HepG2 (cell line): ENCODE measurements around the gene PPP1R18. TPM values are rescaled to one million over a fixed set of nuclear protein-coding genes. Genes with fewer than 3 reads are reported as not detected.

ENCODE experiments used
- ASH2L ChIP-seq: fragments of 300-600, 200-600 bp; sonication (generic); IDR thresholded peaks from 2 replicates; pipeline ENCODE4 v1.7.0; 2017; ENCODE audit warnings: low read depth, mild to moderate bottlenecking, moderate library complexity, mixed read lengths, low read length; ENCODE audit not compliant: insufficient read length
- BRCA1 ChIP-seq: sonication (generic); formaldehyde crosslinking; IDR thresholded peaks from 2 replicates; pipeline ENCODE4 v1.4.0; 2020; ENCODE audit warnings: missing genetic modification reagents
- CHD2 ChIP-seq: IDR thresholded peaks from 2 replicates; pipeline ENCODE4 v1.6.1; 2011; ENCODE audit warnings: low read depth, low read length, improper control_type of control experiment
- FOXM1 ChIP-seq: sonication (generic); formaldehyde crosslinking; IDR thresholded peaks from 2 replicates; pipeline ENCODE4 v1.5.0; 2020; ENCODE audit warnings: missing genetic modification reagents
- GABPA ChIP-seq, 2 experiments: IDR thresholded peaks; 2 replicates each; pipeline ENCODE4 v1.6.1; 2011 to 2016; ENCODE audit warnings: low read depth in 2 of 2, low read length in 1 of 2, missing biosample characterization in 1 of 2, missing genetic modification characterization in 1 of 2
- HOXA5 ChIP-seq: sonication (generic); formaldehyde crosslinking; IDR thresholded peaks from 2 replicates; pipeline ENCODE4 v1.4.0; 2020; ENCODE audit warnings: missing genetic modification reagents
- JUN ChIP-seq: sonication (generic); formaldehyde crosslinking; IDR thresholded peaks from 2 replicates; pipeline ENCODE4 v1.4.0; 2020; ENCODE audit warnings: mild to moderate bottlenecking, missing genetic modification reagents
- MIXL1 ChIP-seq: IDR thresholded peaks from 2 replicates; pipeline ENCODE4 v1.6.1; 2016
- NBN ChIP-seq: fragments of 450-650 bp; conservative IDR thresholded peaks from 2 replicates; pipeline ENCODE4 v1.6.1; 2017
- NCOR1 ChIP-seq: fragments of 200-600 bp; sonication (generic); IDR thresholded peaks from 2 replicates; pipeline ENCODE4 v1.7.0; 2017; ENCODE audit warnings: antibody characterized with exemption, low read length, borderline replicate concordance
- NFE2L1 ChIP-seq: sonication (generic); formaldehyde crosslinking; IDR thresholded peaks from 2 replicates; pipeline ENCODE4 v1.4.0; 2020; ENCODE audit warnings: missing genetic modification reagents, mild to moderate bottlenecking, borderline replicate concordance
- PATZ1 ChIP-seq: sonication (generic); formaldehyde crosslinking; IDR thresholded peaks from 2 replicates; pipeline ENCODE4 v1.4.0; 2020; ENCODE audit warnings: missing genetic modification reagents
- PHF8 ChIP-seq: sonication (generic); formaldehyde crosslinking; IDR thresholded peaks from 2 replicates; pipeline ENCODE4 v1.5.0; 2020; ENCODE audit warnings: missing genetic modification reagents
- RELA ChIP-seq: sonication (generic); formaldehyde crosslinking; IDR thresholded peaks from 2 replicates; pipeline ENCODE4 v1.4.0; 2020; ENCODE audit warnings: missing genetic modification reagents
- SMAD1 ChIP-seq: sonication (generic); formaldehyde crosslinking; IDR thresholded peaks from 2 replicates; pipeline ENCODE4 v1.4.0; 2020; ENCODE audit warnings: missing genetic modification reagents, low read depth, mild to moderate bottlenecking, borderline replicate concordance
- TEAD2 ChIP-seq: sonication (generic); formaldehyde crosslinking; IDR thresholded peaks from 2 replicates; pipeline ENCODE4 v1.9.0; 2021; ENCODE audit warnings: missing genetic modification reagents
- TEF ChIP-seq: sonication (generic); formaldehyde crosslinking; IDR thresholded peaks from 2 replicates; pipeline ENCODE4 v1.5.0; 2020; ENCODE audit warnings: missing genetic modification reagents
- TOE1 ChIP-seq: sonication (generic); formaldehyde crosslinking; IDR thresholded peaks from 2 replicates; pipeline ENCODE4 v1.4.0; 2020; ENCODE audit warnings: mild to moderate bottlenecking, missing genetic modification reagents
- XRCC5 ChIP-seq: fragments of 200-400 bp; formaldehyde crosslinking; optimal IDR thresholded peaks from 2 replicates; pipeline ENCODE3; 2017; ENCODE audit warnings: mild to moderate bottlenecking, low read length
- ZFP62 ChIP-seq: sonication (generic); formaldehyde crosslinking; IDR thresholded peaks from 2 replicates; pipeline ENCODE4 v1.4.0; 2020; ENCODE audit warnings: missing genetic modification reagents
- ZNF274 ChIP-seq: sonication (generic); formaldehyde crosslinking; IDR thresholded peaks from 2 replicates; pipeline ENCODE4 v1.5.1; 2020; ENCODE audit warnings: mild to moderate bottlenecking, missing genetic modification reagents
- ZNF383 ChIP-seq: sonication (generic); formaldehyde crosslinking; IDR thresholded peaks from 2 replicates; pipeline ENCODE4 v1.4.0; 2020; ENCODE audit warnings: missing genetic modification reagents, mild to moderate bottlenecking, borderline replicate concordance
- ZNF451 ChIP-seq: sonication (generic); formaldehyde crosslinking; IDR thresholded peaks from 2 replicates; pipeline ENCODE4 v1.5.0; 2020; ENCODE audit warnings: mild to moderate bottlenecking, missing genetic modification reagents
- ZNF614 ChIP-seq: IDR thresholded peaks from 2 replicates; pipeline ENCODE4 v1.6.1; 2018; ENCODE audit warnings: missing biosample characterization, missing genetic modification reagents, inconsistent platforms, borderline replicate concordance
- ZNF678 ChIP-seq: sonication (generic); formaldehyde crosslinking; IDR thresholded peaks from 2 replicates; pipeline ENCODE4 v1.4.0; 2020; ENCODE audit warnings: mild to moderate bottlenecking, missing genetic modification reagents
- ZSCAN5A ChIP-seq: sonication (generic); formaldehyde crosslinking; IDR thresholded peaks from 2 replicates; pipeline ENCODE4 v1.8.0; 2022; ENCODE audit warnings: mild to moderate bottlenecking, missing genetic modification reagents, borderline replicate concordance
- polyA plus RNA-seq, 8 experiments: library from polyadenylated mRNA; depleted of rRNA in 3 of 8; stranded (reverse) in 7 of 8; unstranded in 1 of 8; fragments of >200 nt; fragmentation: Illumina TruSeq in 4 of 8; extraction: Trizol in 4 of 8; gene quantifications; 2 replicates each; pipeline versions ENCODE4 v1.2.1 to v1.2.3, GENCODE V29; 2011 to 2016; ENCODE audit warnings: low read depth in 4 of 8, missing spikeins in 1 of 8, mixed read lengths in 1 of 8; ENCODE audit not compliant: insufficient read depth in 1 of 8
- total RNA-seq, 5 experiments: library from RNA; depleted of rRNA; stranded (reverse); fragments of >200 nt; fragmentation: Illumina TruSeq; extraction: Trizol; gene quantifications; 2 replicates each; pipeline ENCODE4 v1.2.3, GENCODE V29; 2016; ENCODE audit warnings: low read depth in 1 of 5

Gene PPP1R18
- total and polyA plus RNA-seq, 2 of the 13 experiments (the other 11 are each of a cell fraction or from before 2014, with no cell fraction given) = 4.9 to 9.2 TPM

DNA sequence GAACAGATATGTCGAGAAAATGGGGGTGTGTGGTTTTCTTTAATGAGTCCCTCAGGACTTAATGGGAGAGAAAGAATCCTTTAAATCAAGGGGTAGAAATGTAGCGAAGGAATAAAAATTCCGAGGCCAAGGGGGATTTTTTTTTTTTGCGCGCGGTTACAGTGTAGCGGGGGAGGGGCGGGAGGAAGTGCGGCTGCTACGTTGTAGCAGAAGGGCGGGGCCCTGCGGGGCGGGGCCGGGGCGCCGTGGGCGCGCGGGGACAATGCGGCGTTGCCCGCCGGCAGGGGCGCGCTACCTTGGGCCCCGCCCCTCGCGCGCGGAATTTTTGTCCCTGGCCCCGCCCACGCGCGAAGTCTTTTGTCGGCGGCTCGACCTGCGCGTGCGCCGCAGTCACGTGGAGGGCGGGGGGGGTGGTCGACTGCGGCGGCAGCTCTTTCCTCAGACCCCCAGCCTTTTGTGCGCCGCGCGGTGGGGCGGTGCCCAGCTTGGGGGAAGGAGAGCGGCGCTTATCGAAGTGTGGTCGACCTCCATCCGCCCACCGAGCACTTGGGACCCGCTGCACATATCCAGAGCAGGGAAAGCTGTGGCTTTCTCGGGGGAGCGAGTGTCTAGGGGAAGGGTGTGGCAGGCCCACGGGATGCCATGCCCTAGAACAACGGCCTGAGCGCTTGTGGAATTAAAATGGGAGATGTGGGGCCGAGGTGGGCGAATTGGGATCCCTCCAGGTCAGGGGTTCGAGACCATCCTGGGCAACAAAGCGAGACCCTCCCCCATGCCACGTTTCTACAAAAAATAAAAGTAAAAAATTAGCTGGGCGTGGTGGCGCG, 35.0 kb upstream of the PPP1R18 start (continued):
- TF ChIP-seq XRCC5 = no peak
- peak; percentile 80 for TF ChIP-seq CHD2
- no peak for TF ChIP-seq RELA (CRISPR knock-in tag)
- TF ChIP-seq SMAD1 (CRISPR knock-in tag) = no peak
- peak; percentile 31 for TF ChIP-seq ASH2L
- no peak for TF ChIP-seq TEF (CRISPR knock-in tag)
- no peak; the same call in 1 of the 2 replicates for TF ChIP-seq NCOR1
- no peak for TF ChIP-seq NFE2L1 (CRISPR knock-in tag)
- TF ChIP-seq GABPA (IDR thresholded peaks at IDR 0.05; ENCODE audit: low read depth, low read length) = peak; percentile 35; the same call in 1 of the 2 replicates
- TF ChIP-seq GABPA (CRISPR knock-in tag; IDR thresholded peaks at IDR 0.05; ENCODE audit: low read depth) = peak; percentile 64; the same call in 1 of the 2 replicates
- no peak for TF ChIP-seq JUN (CRISPR knock-in tag)
- TF ChIP-seq HOXA5 = peak; percentile 31; the same call in 1 of the 2 replicates
- TF ChIP-seq ZNF678 (CRISPR knock-in tag) = no peak; the same call in 1 of the 2 replicates
- TF ChIP-seq ZFP62 (CRISPR knock-in tag) = no peak
- 0 out of 2 replicates have a peak, but pooled peaks have one; percentile 58 for TF ChIP-seq TEAD2 (CRISPR knock-in tag)
- peak; percentile 40; the same call in 1 of the 2 replicates for TF ChIP-seq PHF8 (CRISPR knock-in tag)
- TF ChIP-seq ZNF614 (CRISPR knock-in tag) = no peak
- TF ChIP-seq NBN = no peak
- TF ChIP-seq MIXL1 = no peak
- TF ChIP-seq ZNF451 = peak; percentile 85
- TF ChIP-seq BRCA1 (CRISPR knock-in tag) = no peak
- peak; percentile 92 for TF ChIP-seq PATZ1 (CRISPR knock-in tag)
- TF ChIP-seq ZNF274 (CRISPR knock-in tag) = no peak; the same call in 1 of the 2 replicates
- no peak for TF ChIP-seq TOE1 (CRISPR knock-in tag)
- no peak for TF ChIP-seq ZNF383 (CRISPR knock-in tag)
- TF ChIP-seq FOXM1 = no peak
- peak; percentile 2; the same call in 1 of the 2 replicates for TF ChIP-seq ZSCAN5A (CRISPR knock-in tag)
